Measurements from ENCODE around the gene CPB2.

CPB2 gene

GRCh38 chr13:46103037-46103436 is 1.8 kb downstream of the CPB2 start:
- TF ChIP-seq, protein P1, sequence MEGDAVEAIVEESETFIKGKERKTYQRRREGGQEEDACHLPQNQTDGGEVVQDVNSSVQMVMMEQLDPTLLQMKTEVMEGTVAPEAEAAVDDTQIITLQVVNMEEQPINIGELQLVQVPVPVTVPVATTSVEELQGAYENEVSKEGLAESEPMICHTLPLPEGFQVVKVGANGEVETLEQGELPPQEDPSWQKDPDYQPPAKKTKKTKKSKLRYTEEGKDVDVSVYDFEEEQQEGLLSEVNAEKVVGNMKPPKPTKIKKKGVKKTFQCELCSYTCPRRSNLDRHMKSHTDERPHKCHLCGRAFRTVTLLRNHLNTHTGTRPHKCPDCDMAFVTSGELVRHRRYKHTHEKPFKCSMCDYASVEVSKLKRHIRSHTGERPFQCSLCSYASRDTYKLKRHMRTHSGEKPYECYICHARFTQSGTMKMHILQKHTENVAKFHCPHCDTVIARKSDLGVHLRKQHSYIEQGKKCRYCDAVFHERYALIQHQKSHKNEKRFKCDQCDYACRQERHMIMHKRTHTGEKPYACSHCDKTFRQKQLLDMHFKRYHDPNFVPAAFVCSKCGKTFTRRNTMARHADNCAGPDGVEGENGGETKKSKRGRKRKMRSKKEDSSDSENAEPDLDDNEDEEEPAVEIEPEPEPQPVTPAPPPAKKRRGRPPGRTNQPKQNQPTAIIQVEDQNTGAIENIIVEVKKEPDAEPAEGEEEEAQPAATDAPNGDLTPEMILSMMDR (IDR thresholded peaks at IDR 0.05; ENCODE audit: low read depth, low read length, missing control alignments), result no peak
- DNase-seq (ENCODE audit: low read depth), result no peak
- no peak overlapping the region for H3K4me3 ChIP-seq (ENCODE audit: low read depth, low read length)
- in situ Hi-C loops (cut with HindIII; ENCODE audit: low sequenced_read_pairs), result no loop called here

DNA sequence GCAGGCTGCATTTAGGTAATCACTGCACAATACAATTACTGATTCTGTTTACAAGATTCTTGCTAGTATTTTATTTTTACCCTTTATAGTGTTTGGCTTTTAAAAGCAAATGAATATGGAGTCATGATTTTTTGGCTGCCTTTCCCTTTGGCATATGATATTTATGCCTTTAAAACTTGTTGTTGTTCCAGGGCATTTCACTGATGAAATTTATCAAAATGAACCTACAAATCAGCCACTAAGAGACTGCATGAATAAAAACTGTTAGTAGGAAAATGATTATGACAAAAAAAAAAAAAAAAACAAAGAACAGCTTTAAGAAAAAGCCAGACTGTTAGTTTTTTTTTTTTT is 2.6 kb downstream of the CPB2 start:
- TF ChIP-seq, protein P1 (IDR thresholded peaks at IDR 0.05; ENCODE audit: low read depth, low read length, missing control alignments), result no peak
- DNase-seq (ENCODE audit: low read depth), result no peak
- in situ Hi-C loops (cut with HindIII; ENCODE audit: low sequenced_read_pairs), result no loop called here
- H3K4me3 ChIP-seq (ENCODE audit: low read depth, low read length), result no peak overlapping the region

DNA sequence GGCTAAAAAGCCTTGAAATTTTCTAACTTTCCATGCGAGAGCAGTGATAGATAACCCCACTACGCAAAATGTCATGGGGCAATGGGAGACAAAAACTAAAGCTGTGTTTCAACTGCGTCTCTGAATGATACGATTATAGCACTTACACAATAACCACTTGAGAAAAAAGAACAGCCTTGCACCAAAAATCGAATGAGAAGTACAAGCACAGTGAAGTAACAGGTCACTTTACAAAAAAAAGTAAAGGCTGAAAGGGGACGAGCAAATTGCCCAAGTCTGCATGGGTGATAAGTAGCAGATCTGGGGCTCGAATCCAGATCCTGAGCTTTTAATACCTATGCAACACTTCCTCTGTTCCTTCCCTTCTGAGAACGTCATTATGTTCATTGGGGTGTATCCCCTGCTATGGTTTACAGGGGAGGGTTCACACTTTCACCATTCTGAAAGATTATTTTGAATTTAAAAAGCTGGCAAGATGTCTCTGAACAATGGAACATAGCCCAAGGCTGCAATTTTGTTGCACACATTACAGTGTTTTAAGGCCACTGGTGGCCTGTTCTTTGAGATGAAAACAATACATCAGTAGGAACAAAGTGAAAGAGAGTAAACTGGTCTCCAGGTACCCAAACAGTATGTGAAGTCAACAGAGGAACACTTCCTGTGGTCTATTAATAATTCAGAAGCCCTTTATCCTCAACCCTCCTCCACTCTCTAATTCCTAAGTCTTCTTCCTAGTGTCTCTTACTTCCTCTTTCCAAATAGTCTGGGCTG is 3.2 kb downstream of the CPB2 start:
- TF ChIP-seq, protein P1 (IDR thresholded peaks at IDR 0.05; ENCODE audit: low read depth, low read length, missing control alignments), result no peak
- DNase-seq (ENCODE audit: low read depth), result no peak
- in situ Hi-C loops (cut with HindIII; ENCODE audit: low sequenced_read_pairs), result no loop called here
- H3K4me3 ChIP-seq (ENCODE audit: low read depth, low read length), result no peak overlapping the region

GRCh38 chr13:46101002-46101401 is 3.8 kb downstream of the CPB2 start:
- no peak overlapping the region for H3K4me3 ChIP-seq (ENCODE audit: low read depth, low read length)
- TF ChIP-seq, protein P1 (IDR thresholded peaks at IDR 0.05; ENCODE audit: low read depth, low read length, missing control alignments), result no peak
- in situ Hi-C loops (cut with HindIII; ENCODE audit: low sequenced_read_pairs), result no loop called here
- no peak for DNase-seq (ENCODE audit: low read depth)

GRCh38 chr13:46100191-46100815 is 4.5 kb downstream of the CPB2 start:
- TF ChIP-seq, protein P1 (IDR thresholded peaks at IDR 0.05; ENCODE audit: low read depth, low read length, missing control alignments), result no peak
- in situ Hi-C loops (cut with HindIII; ENCODE audit: low sequenced_read_pairs), result no loop called here
- DNase-seq (ENCODE audit: low read depth), result no peak
- H3K4me3 ChIP-seq (ENCODE audit: low read depth, low read length), result no peak overlapping the region

GRCh38 chr13:46097663-46098062 is 7.2 kb downstream of the CPB2 start:
- no peak overlapping the region for H3K4me3 ChIP-seq (ENCODE audit: low read depth, low read length)
- no peak for DNase-seq (ENCODE audit: low read depth)
- TF ChIP-seq, protein P1 (IDR thresholded peaks at IDR 0.05; ENCODE audit: low read depth, low read length, missing control alignments), result no peak
- in situ Hi-C loops (cut with HindIII; ENCODE audit: low sequenced_read_pairs), result no loop called here

Measured in astrocyte of the cerebellum (primary cell).